MCF 10A (cell line): ENCODE results near the gene PRRX1. TPM values are rescaled to one million over a fixed set of nuclear protein-coding genes. Genes with fewer than 3 reads are reported as not detected.

Experiments
- BruUV-seq: library from RNA; stranded (reverse); fragments of 400-500 nt; replicated peaks from 2 replicates; lab custom pipeline; 2021; lab: Mats Ljungman, UMichigan
- CTCF ChIA-PET: fragments of 300-600 bp; sonication (Branson Sonifier 250); formaldehyde crosslinking; extraction: SDS; loops from one replicate; lab custom pipeline; 2021; ENCODE audit warnings: antibody characterized with exemption, inconsistent platforms; lab: Yijun Ruan, JAX
- POLR2A ChIA-PET: fragments of 300-600, 350-650 bp; sonication (Branson Sonifier 250); formaldehyde crosslinking; extraction: SDS; loops from one replicate; lab custom pipeline; 2020; ENCODE audit warnings: antibody characterized with exemption, inconsistent platforms; lab: Yijun Ruan, JAX
- DNase-seq: peaks from one replicate; pipeline ENCODE4 v3.0.0-alpha.2; 2018; ENCODE audit not compliant: unreplicated experiment
- H3K27ac Mint-ChIP-seq: one replicate; pipeline ENCODE4 v1.8.0; 2022; ENCODE audit warnings: mild to moderate bottlenecking, low read depth, mixed read lengths; ENCODE audit not compliant: unreplicated experiment
- H3K27me3 Mint-ChIP-seq: one replicate; pipeline ENCODE4 v1.8.0; 2022; ENCODE audit warnings: mixed read lengths; ENCODE audit not compliant: insufficient read depth, unreplicated experiment
- H3K36me3 Mint-ChIP-seq: one replicate; pipeline ENCODE4 v1.8.0; 2022; ENCODE audit warnings: mild to moderate bottlenecking, moderate library complexity, mixed read lengths; ENCODE audit not compliant: insufficient read depth, unreplicated experiment
- H3K4me1 Mint-ChIP-seq: one replicate; pipeline ENCODE4 v1.8.0; 2022; ENCODE audit warnings: mixed read lengths; ENCODE audit not compliant: insufficient read depth, unreplicated experiment
- H3K4me3 Mint-ChIP-seq: one replicate; pipeline ENCODE4 v1.8.0; 2022; ENCODE audit warnings: mild to moderate bottlenecking, moderate library complexity, mixed read lengths; ENCODE audit not compliant: unreplicated experiment
- H3K9me3 Mint-ChIP-seq: one replicate; pipeline ENCODE4 v1.8.0; 2022; ENCODE audit warnings: mixed read lengths; ENCODE audit not compliant: unreplicated experiment
- CTCF ChIP-seq: fragments of 200-600 bp; IDR thresholded peaks from one replicate; pipeline ENCODE4 v1.8.0; 2022; ENCODE audit warnings: antibody characterized with exemption, mild to moderate bottlenecking; ENCODE audit not compliant: unreplicated experiment
- intact Hi-C: fragments of 100-400 bp; cut with micrococcal nuclease; formaldehyde crosslinking; loops from 2 replicates; pipeline ENCODE4 v1.14.1; 2022
- total RNA-seq: library from RNA; stranded (reverse); gene quantifications from 2 replicates; pipeline ENCODE4 v1.2.3, GENCODE V29; 2022

PRRX1 gene
- total RNA-seq, 1 experiment from 2014 or later = not detected

- H3K4me3 Mint-ChIP-seq = no peak overlapping the region
- no peaks in the 10 kb centered on the region for H3K9me3 Mint-ChIP-seq
- no peak overlapping the region for H3K27ac Mint-ChIP-seq
- H3K4me1 Mint-ChIP-seq = no peaks in the 10 kb centered on the region
- TF ChIP-seq CTCF = no peak
- no TSS peak for BruUV-seq
- ChIA-PET POLR2A (no interaction called here), CTCF (interaction anchor here (2.3 kb wide), 1 partner anchor 25 kb away, joined by 7 read pairs; no protein-coding TSS in a partner anchor)
- H3K36me3 Mint-ChIP-seq = peaks cover 5% of the 10 kb centered on the region
- intact Hi-C loops = no loop called here
- no peaks in the 10 kb centered on the region for H3K27me3 Mint-ChIP-seq
- DNase-seq = no peak
These were observed 51.0 kb downstream of the PRRX1 start for GRCh38 chr1:170714938-170715337.

- Mint-ChIP-seq H3K4me1 (no peaks in the 10 kb centered on the region), H3K36me3 (peaks cover 5% of the 10 kb centered on the region), H3K9me3 (no peaks in the 10 kb centered on the region), H3K27ac (no peak overlapping the region), H3K27me3 (no peaks in the 10 kb centered on the region), H3K4me3 (no peak overlapping the region)
- no TSS peak for BruUV-seq
- intact Hi-C loops = no loop called here
- ChIA-PET CTCF (interaction anchor here (0.7 to 1.3 kb wide), 2 partner anchors 28 to 47 kb away, joined by 3 read pairs; no protein-coding TSS in a partner anchor), POLR2A (no interaction called here)
- no peak for DNase-seq
- no peak for TF ChIP-seq CTCF
These were observed 53.0 kb downstream of the PRRX1 start for GRCh38 chr1:170716835-170717429.

GRCh38 chr1:170720661-170721060, 56.7 kb downstream of the PRRX1 start:
- Mint-ChIP-seq H3K4me3 (no peak overlapping the region), H3K4me1 (no peaks in the 10 kb centered on the region)
- no peak for TF ChIP-seq CTCF

GRCh38 chr1:170721621-170722020, 57.7 kb downstream of the PRRX1 start:
- H3K4me1 Mint-ChIP-seq = no peaks in the 10 kb centered on the region
- H3K9me3 Mint-ChIP-seq = no peaks in the 10 kb centered on the region
- intact Hi-C loops = no loop called here
- H3K36me3 Mint-ChIP-seq = no peaks in the 10 kb centered on the region
- no peaks in the 10 kb centered on the region for H3K27me3 Mint-ChIP-seq
- DNase-seq = no peak
- no TSS peak for BruUV-seq
- ChIA-PET POLR2A (no interaction called here), CTCF (interaction anchor here (0.6 to 0.7 kb wide), 2 partner anchors 44 to 246 kb away, joined by 3 read pairs; no protein-coding TSS in a partner anchor)
- TF ChIP-seq CTCF = no peak
- H3K4me3 Mint-ChIP-seq = no peak overlapping the region
- no peak overlapping the region for H3K27ac Mint-ChIP-seq

More at GRCh38 chr1:170720661-170721060, 56.7 kb downstream of the PRRX1 start:
- Mint-ChIP-seq H3K9me3 (no peaks in the 10 kb centered on the region), H3K27me3 (no peaks in the 10 kb centered on the region), H3K36me3 (peaks cover 5% of the 10 kb centered on the region), H3K27ac (no peak overlapping the region)
- POLR2A ChIA-PET = no interaction called here
- intact Hi-C loops = no loop called here
- CTCF ChIA-PET = interaction anchor here (0.7 kb wide), 1 partner anchor 45 kb away, joined by 3 read pairs; no protein-coding TSS in a partner anchor
- no peak for DNase-seq
- BruUV-seq = no TSS peak
